ENCODE measurements around the gene GTSE1.

Gene GTSE1

GRCh38 chr22:46319319-46319718, 22.6 kb downstream of the GTSE1 start:
- no peak for DNase-seq (ENCODE audit: low spot score)
- no peak for TF ChIP-seq CTCF (IDR thresholded peaks at IDR 0.05; ENCODE audit: extremely low read depth, insufficient read depth, missing control alignments)
- in situ Hi-C loops (cut with MboI; ENCODE audit: low pct_unique_long_range_greater_than_20kb, low sequenced_read_pairs, unreplicated experiment): loop anchor here (10.0 kb wide), 1 partner anchor 195 kb away; no protein-coding TSS in a partner anchor

- in situ Hi-C loops (cut with MboI; ENCODE audit: low pct_unique_long_range_greater_than_20kb, low sequenced_read_pairs, unreplicated experiment): no loop called here
- TF ChIP-seq CTCF (IDR thresholded peaks at IDR 0.05; ENCODE audit: extremely low read depth, insufficient read depth, missing control alignments): no peak
- no peak for DNase-seq (ENCODE audit: low spot score)
Observed at GRCh38 chr22:46320166-46320710, 23.6 kb downstream of the GTSE1 start.

- TF ChIP-seq CTCF (IDR thresholded peaks at IDR 0.05; ENCODE audit: extremely low read depth, insufficient read depth, missing control alignments): no peak
- DNase-seq (ENCODE audit: low spot score): no peak
- in situ Hi-C loops (cut with MboI; ENCODE audit: low pct_unique_long_range_greater_than_20kb, low sequenced_read_pairs, unreplicated experiment): no loop called here
Observed at GRCh38 chr22:46320716-46321386, 24.2 kb downstream of the GTSE1 start.

GRCh38 chr22:46322711-46323110, 26.0 kb downstream of the GTSE1 start:
- in situ Hi-C loops (cut with MboI; ENCODE audit: low pct_unique_long_range_greater_than_20kb, low sequenced_read_pairs, unreplicated experiment): no loop called here

GRCh38 chr22:46323162-46323561, 26.5 kb downstream of the GTSE1 start:
- no peak for TF ChIP-seq CTCF (IDR thresholded peaks at IDR 0.05; ENCODE audit: extremely low read depth, insufficient read depth, missing control alignments)
- no peak for DNase-seq (ENCODE audit: low spot score)
- in situ Hi-C loops (cut with MboI; ENCODE audit: low pct_unique_long_range_greater_than_20kb, low sequenced_read_pairs, unreplicated experiment): no loop called here

More at GRCh38 chr22:46322711-46323110, 26.0 kb downstream of the GTSE1 start:
- DNase-seq (ENCODE audit: low spot score): no peak
- no peak for TF ChIP-seq CTCF (IDR thresholded peaks at IDR 0.05; ENCODE audit: extremely low read depth, insufficient read depth, missing control alignments)

- in situ Hi-C loops (cut with MboI; ENCODE audit: low pct_unique_long_range_greater_than_20kb, low sequenced_read_pairs, unreplicated experiment): no loop called here
Observed at GRCh38 chr22:46326066-46326680, 29.5 kb downstream of the GTSE1 start.

More at GRCh38 chr22:46326066-46326680, 29.5 kb downstream of the GTSE1 start:
- TF ChIP-seq CTCF (IDR thresholded peaks at IDR 0.05; ENCODE audit: extremely low read depth, insufficient read depth, missing control alignments): no peak
- DNase-seq (ENCODE audit: low spot score): no peak

All from GM13977 (cell line).